GM18907 (cell line): Measurements from ENCODE around the gene RBPMS2.
"Not testable (repeated sequence)": the region's sequence is repeated elsewhere in the genome, so short reads cannot be mapped to it uniquely, and the experiment has no call there.

Experiments
- ATAC-seq: cut with Tn5 transposase; IDR thresholded peaks from one replicate; pipeline ENCODE4 v1.9.1; 2021; ENCODE audit warnings: mild to moderate bottlenecking, moderate library complexity; ENCODE audit not compliant: unreplicated experiment

Gene RBPMS2

DNA sequence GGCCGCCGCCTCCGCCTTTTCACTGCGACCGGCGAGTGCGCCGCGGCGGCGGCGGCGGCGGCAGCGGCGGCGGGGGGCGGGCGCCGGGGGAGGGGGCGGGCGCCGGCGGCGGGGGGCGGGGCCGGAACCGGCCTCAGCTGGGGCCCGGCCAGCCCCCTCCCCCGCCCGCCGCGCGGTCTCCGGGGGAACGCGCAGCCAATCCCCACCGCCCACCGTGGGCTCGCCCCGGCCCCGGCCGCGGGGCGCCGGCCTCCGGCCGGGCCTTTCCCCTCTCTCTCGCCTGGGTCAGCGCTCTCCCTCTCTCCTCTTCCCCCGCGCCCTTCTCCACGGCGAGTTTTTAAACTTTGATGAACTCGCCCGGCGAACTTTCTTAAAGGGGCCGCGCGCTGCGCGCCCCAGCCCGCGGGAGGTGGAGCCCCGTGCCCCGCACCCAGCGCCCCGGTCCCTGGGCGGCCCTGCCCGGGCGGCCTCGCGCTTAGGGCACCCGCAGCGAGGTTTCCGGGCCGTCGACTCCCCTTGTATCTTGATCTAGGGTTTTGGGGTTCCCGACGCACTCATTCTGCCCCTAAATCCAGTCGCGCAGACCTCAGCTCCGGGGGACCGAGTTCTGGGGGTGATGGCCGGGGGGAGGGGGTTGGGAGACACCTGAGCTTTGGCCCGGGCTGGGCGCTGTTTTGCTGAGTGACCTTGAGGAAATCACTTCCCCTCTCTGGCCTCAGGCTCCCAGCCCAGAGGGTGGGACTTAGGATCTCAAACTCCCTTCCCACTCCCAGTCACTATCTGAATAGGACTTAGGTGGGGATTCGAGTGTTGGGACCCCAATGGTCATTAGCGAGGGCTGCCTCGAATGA, at the start of gene RBPMS2:
TSS of gene RBPMS2 (minus strand) at position 39 of the 851 bp plus-strand sequence. CDS start 270 bp downstream, outside the sequence.
- no peak for ATAC-seq

- peak; percentile 12 for ATAC-seq
Observed at GRCh38 chr15:64824929-64825430, 49.6 kb upstream of the RBPMS2 start.

DNA sequence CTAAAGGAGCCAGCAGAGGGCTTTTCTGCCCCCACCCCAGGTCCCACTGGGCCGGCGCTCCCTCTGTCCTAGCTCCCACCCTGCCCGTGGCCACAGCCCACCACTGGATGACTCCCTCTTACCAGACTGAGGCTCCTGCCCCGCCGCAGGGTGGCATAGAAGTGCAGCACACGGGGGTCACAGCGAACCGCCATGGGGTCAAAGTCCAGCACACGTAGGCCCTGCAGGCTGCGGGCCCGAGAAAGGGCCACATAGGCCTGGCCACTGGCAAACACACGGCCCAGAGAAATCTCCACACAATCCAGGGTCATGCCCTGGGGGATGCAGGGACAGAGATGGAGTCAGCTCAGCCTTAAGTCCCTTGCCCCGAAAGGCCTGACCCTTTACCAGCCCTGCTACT, 41.1 kb upstream of the RBPMS2 start:
- no peak for ATAC-seq

DNA sequence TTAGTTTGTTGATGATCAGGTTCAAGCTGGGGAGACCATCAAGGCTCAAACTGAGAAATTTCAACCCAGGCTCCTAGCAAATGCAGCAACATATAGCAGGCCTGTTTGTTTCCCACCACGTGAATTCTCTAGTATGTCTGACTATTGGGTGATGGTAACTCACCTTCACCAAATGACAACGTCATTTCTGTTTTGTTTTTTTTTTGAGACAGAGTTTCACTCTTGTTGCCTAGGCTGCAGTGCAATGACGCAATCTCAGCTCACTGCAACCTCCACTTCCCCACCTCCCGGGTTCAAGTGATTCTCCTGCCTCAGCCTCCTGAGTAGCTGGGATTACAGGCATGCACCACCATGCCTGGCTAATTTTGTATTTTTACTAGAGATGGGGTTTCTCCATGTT, 39.6 kb upstream of the RBPMS2 start:
- not testable (repeated sequence) for ATAC-seq

DNA sequence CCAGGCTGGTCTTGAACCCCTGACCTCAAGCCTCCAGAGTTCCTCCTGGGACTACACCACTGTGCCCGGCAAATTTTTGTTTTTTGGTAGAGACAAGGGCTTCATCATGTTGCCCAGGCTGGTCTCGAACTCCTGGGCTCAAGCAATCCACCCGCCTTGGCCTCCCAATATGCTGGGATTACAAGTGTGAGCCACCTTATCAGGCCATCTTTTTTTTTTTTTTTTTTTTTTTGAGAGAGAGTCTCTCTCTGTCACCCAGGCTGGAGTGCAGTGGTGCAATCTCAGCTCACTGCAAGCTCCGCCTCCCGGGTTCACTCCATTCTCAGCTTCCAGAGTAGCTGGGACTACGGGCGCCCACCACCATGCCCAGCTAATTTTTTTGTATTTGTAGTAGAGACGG, 38.9 kb upstream of the RBPMS2 start:
- not testable (repeated sequence) for ATAC-seq

DNA sequence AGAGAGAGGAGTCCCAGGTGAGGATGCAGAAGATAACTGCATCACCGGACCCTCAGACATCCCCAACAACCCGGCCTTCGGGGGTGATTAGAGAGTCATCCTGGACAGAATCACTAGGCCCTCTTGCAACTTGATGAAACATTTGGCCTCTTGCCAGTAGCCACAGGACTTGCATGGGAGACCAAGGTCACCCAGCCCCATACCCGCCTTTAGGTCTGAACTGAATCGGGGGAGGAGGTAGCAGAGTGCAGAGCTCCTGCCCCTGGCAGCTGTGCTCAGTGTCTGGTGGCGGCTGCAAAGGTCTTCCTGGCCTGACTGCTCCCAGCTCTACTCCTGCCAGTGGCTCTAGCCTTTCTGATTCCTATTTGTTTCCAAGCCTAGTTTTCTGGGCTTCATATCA, 37.7 kb upstream of the RBPMS2 start:
- peak; percentile 40 for ATAC-seq

DNA sequence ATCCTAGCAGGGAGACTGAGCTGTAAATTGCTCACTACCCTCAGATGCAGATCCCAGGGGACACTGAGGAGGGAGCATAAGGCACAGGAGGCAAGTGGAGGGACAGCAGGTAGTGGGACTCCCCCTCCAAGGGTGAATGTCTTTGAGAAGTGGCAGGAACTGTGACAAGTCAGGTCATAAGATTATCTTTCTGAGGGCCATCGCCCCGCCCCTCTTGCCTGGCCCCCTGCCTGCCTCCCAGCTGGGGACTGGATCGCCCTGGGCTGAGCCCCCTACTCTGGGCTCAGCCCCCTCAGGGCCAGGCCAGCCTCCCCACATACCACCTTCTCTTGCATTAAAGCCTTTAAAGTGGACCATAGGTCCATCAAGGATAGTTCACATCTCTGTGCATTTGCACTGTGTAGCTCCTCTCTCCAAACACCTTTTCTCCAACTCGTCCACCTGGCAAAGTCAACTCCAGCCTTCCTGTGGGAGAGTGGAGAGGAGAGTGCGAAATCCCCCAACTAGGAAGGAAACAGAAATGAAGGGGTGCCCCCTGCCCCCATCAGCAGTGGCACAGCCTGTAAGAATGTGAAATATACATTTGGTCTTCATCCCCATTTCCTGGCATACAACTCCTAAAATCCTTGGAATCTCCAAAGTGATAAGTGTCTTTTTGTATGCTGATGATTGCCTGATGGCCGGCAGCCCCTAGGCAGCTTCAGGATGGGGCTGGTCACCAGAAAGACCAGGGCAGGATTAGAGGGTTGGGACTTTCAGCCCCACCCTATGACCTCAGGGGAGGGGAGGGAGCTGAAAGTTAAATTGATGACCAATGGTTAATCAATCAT, 35.3 kb upstream of the RBPMS2 start:
- no peak for ATAC-seq

DNA sequence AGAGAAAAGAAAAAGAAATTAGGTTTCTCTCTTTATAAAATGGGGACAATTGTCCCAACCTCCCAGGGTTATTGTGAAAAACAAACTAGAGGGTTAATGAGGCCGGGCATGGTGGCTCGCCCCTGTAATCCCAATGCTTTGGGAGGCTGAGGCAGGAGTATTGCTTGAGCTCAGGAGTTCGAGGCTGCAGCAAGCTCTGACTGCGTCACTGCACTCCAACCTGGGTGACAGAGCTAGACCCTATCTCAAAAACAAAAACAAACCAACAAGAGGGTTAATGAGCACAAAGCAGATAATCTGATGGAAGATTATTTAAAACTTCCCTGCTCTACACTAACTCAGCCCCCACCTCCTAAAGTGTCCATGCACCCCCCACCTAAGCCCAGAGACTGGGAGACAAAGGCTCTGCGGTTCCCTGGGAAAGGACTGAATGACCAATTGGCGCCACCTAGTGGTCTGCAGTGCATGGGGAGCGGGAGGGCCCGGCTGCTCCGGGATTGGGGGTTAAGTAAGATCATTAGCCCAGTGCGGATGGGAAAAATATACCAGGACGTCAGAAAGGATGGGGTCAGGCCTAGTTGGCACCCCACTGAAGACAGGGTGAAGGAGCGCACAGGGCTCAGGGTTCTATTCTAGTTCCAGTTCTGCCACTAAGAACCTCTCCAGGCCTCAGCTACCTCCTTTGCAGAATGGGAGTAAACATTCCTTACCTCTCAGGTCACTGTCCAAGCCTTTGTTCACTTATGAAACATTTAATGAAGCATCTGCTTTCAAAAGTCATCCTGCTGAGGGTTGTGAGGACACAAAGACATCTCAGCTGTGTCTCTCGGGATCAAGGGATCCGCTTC, 34.5 kb upstream of the RBPMS2 start:
- ATAC-seq = no peak

- no peak for ATAC-seq
Observed at GRCh38 chr15:64808785-64809453, 33.5 kb upstream of the RBPMS2 start.

DNA sequence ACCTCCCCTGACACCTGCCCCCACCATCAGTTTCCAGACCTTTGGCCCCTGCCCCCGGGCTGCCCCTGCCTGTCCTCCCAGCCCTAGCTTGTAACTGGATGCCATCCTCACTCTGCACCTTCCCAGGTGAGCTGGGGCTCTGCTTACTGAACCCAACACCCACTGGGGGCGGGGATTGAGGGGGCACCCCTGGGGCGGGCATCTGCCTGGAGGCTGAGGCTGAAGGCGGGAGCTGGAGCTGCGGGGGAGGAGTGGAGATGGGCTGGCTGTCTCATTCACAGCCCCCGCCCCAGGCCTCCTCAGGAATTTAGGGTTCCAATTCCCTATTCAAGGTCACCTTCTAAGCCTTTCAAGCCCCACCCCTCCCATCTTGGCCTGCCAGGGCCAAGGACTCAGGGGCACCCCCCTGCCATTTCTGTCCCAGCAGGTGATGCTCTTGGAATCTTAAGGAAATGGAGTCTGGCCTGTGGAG, 32.4 kb upstream of the RBPMS2 start:
- ATAC-seq = no peak

- no peak for ATAC-seq
Observed at GRCh38 chr15:64807051-64807749, 31.8 kb upstream of the RBPMS2 start.

DNA sequence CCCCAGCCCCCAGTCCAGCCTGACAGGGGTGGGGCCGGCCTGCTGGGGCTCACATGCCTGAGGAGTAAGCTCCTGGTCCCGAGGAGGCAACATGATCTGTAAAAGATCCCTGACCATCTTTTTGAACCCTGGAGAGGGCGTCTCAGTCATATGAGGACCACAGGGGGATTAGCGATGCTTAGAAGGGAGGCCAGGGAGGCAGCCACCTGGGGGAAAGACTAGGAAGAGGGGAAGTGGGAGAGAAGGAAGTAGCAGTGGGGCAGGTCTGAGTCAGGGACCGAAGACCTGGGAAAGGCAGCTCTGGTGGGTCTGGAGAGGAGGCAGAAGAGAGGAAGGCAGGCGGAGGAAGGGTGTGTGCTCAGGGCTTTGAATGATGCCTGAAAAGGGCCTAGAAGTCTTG, 31.1 kb upstream of the RBPMS2 start:
- ATAC-seq = no peak

- no peak for ATAC-seq
Observed at GRCh38 chr15:64804619-64805018, 29.2 kb upstream of the RBPMS2 start.

DNA sequence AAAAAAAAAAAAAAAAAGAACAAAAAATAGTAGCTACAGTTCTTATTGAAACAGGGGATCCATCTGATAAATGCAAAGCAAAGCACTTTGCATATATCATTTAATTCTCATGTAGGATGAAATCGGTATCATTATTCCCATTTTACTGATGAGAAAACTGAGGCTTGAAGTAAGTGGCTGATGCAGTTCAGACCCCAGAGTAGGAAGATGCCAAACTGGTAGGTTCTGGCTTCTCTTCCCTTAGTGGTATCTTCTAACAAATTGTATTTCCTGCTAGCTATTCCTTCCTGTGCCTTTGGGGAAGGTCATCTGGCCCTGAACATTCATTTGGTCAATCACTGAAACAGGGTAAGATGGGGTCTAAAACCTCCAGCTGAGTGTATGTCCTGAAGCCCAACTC, 28.1 kb upstream of the RBPMS2 start:
- no peak for ATAC-seq

DNA sequence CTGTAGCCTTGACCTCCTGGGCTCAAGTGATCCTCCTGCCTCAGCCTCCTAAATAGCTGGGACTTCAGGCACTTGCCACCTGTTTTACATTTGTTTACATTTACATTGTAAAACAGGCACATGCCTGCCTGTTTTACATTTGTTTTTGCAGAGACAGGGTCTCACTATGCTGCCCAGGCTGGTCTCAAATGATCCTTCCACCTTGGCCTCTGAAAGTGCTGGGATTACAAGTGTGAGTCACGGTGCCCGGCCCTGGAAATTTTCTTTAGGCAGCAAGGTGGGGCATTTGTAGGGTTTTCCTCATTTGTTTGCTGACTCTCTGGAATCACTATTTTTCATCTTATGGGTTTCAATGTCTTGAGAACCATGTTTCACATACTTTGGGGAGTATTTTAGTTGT, 25.1 kb upstream of the RBPMS2 start:
- no peak for ATAC-seq

DNA sequence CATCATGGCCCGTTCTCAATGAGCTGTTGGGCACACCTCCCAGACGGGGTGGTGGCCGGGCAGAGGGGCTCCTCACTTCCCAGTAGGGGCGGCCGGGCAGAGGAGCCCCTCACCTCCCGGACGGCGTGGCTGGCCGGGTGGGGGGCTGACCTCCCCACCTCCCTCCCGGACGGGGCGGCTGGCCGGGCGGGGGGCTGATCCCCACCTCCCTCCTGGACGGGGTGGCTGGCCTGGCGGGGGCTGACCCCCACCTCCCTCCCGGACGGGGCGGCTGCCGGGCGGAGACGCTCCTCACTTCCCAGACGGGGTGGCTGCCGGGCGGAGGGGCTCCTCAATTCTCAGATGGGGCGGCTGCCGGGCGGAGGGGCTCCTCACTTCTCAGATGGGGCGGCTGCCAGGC, 23.5 kb upstream of the RBPMS2 start:
- not testable (repeated sequence) for ATAC-seq

DNA sequence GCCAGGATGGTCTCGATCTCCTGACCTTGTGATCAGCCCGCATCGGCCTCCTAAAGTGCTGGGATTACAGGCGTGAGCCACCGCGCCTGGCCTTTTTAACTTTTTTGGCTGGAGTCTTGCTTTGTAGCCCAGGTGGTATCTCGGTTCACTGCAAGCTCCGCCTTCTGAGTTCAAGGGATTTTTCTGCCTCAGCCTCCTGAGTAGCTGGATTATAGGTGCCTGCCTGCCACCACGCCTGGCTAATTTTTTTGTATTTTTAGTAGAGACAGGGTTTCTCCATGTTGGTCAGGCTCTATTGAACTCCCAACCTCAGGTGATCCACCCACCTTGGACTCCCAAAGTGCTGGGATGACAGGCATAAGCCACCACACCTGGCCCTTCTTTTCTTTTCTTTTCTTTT, 20.5 kb upstream of the RBPMS2 start:
- ATAC-seq = not testable (repeated sequence)

DNA sequence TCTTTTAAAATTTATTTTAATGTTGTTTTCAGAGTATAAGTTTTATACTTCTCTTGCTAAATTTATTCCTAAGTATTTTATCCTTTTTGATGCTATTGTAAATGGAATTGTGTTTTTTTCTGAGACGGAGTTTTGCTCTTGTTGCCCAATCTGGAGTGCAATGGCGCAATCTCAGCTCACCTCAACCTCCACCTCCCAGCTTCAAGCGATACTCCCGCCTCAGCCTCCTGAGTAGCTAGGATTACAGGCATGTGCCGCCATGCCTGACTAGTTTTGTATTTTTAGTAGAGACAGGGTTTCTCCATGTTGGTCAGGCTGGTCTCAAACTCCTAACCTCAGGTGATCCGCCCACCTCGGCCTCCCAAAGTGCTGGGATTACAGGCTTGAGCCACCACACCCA, 19.9 kb upstream of the RBPMS2 start:
- not testable (repeated sequence) for ATAC-seq

DNA sequence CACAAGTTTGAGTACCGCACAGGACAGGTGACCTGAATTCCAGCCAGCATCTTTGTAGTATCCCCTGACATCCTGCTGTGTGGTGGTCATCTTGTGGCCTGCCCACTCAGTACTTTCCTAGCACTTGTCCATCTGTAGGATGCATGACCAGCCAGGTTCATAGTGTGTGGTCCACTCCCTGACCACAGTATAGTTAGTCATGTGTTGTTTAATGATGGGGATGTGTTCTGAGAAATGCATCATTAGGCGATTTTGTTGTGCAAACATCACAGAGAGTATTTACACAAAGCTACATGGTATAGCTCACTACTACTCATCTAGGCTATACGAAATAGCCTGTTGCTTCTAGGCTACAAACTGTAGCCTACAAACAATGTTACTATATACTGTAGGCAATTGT, 16.9 kb upstream of the RBPMS2 start:
- no peak for ATAC-seq

GRCh38 chr15:64791401-64791800, 16.0 kb upstream of the RBPMS2 start:
- no peak for ATAC-seq
